ENCODE results near the gene NOTCH4.

- TF ChIP-seq MAX (IDR thresholded peaks at IDR 0.05) (no peak), ZBTB7A (IDR thresholded peaks at IDR 0.05; ENCODE audit: low read depth) (no peak), CREB1 (IDR thresholded peaks at IDR 0.05; ENCODE audit: low read depth) (no peak), REST (IDR thresholded peaks at IDR 0.05; ENCODE audit: low read depth) (no peak), FOXM1 (IDR thresholded peaks at IDR 0.05; ENCODE audit: borderline replicate concordance, low read depth) (no peak), YY1 (IDR thresholded peaks at IDR 0.05; ENCODE audit: low read depth) (no peak)
Observed at GRCh38 chr6:32146287-32146686, 77.6 kb downstream of the NOTCH4 start.
